Transverse colon (tissue), 4 donors: ENCODE measurements around the gene BICD1. TPM values are rescaled to one million over a fixed set of nuclear protein-coding genes. Genes with fewer than 3 reads are reported as not detected.

Experiments
- DNase-seq: peaks from one replicate; pipeline ENCODE4 v3.0.0-alpha.2; 2019
- H3K27ac ChIP-seq, 4 donors: fragments of 200-600 bp; sonication (generic); 2 replicates each; pipeline ENCODE4 v1.5.1; 2016 to 2018; ENCODE audit warnings: inconsistent platforms in 4 of 4
- H3K27me3 ChIP-seq: fragments of 200-600 bp; sonication (generic); 2 replicates; pipeline ENCODE4 v1.5.1; 2017; ENCODE audit warnings: inconsistent platforms
- H3K36me3 ChIP-seq, 4 donors: fragments of 200-600 bp; sonication (generic); 2 replicates each; pipeline ENCODE4 v1.5.1; 2017 to 2019; ENCODE audit warnings: inconsistent platforms in 4 of 4
- H3K4me1 ChIP-seq, 4 donors: fragments of 200-600 bp; sonication (generic); 2 replicates each; pipeline ENCODE4 v1.5.1; 2017 to 2020; ENCODE audit warnings: inconsistent platforms in 4 of 4
- H3K4me3 ChIP-seq, 4 donors: fragments of 200-600 bp; sonication (generic); 1 replicate in 1 of 4; 2 replicates in 3 of 4; pipeline versions ENCODE4 v1.5.1 to v1.6.1; 2017 to 2019; ENCODE audit warnings: inconsistent platforms in 4 of 4
- H3K9me3 ChIP-seq, 2 donors: fragments of 200-600 bp; sonication (generic); 2 replicates each; pipeline ENCODE4 v1.5.1; 2017 to 2019; ENCODE audit warnings: inconsistent platforms in 2 of 2
- EP300 ChIP-seq: sonication (generic); formaldehyde crosslinking; IDR thresholded peaks from one replicate; pipeline ENCODE4 v1.6.1; 2017; ENCODE audit warnings: antibody characterized with exemption, low read depth
- POLR2A ChIP-seq: fragments of 450-650 bp; IDR thresholded peaks from one replicate; pipeline ENCODE4 v1.6.1; 2016; ENCODE audit warnings: antibody characterized with exemption, mild to moderate bottlenecking, moderate library complexity
- POLR2AphosphoS5 ChIP-seq, 3 donors: sonication (generic); formaldehyde crosslinking; IDR thresholded peaks; one replicate each; pipeline ENCODE4 v1.6.1; 2016; ENCODE audit warnings: antibody characterized with exemption in 3 of 3
- WGBS, 2 donors: methylation state at CpG; one replicate each; pipeline ENCODE4 v1.1.5; 2018; ENCODE audit warnings: low coverage in 1 of 2; 5-methylcytosine and 5-hydroxymethylcytosine counted together
- in situ Hi-C, 4 donors: fragments of 200-750 bp; cut with MboI; loops; one replicate each; pipeline versions ENCODE4 v1.15.0 to v1.15.1; 2017; ENCODE audit warnings: low sequenced_read_pairs in 3 of 4, low pct_ligation_motif_present in 1 of 4, low pct_unique_long_range_greater_than_20kb in 1 of 4
- intact Hi-C: fragments of 100-400 bp; cut with DNase I; formaldehyde crosslinking; loops from one replicate; pipeline ENCODE4 v1.15.1; 2023; ENCODE audit warnings: low total_unique reads
- total RNA-seq, 4 donors: library from RNA; depleted of rRNA; stranded (reverse); fragments of >200 nt; gene quantifications; one replicate each; pipeline ENCODE4 v1.1.0, GENCODE V29; 2016
- TF ChIP-seq, protein P1 (sequence below), 5 experiments: fragments of 200-600 bp in 3 of 5; fragments of 450-650 bp in 2 of 5; sonication (generic) in 3 of 5; IDR thresholded peaks; 1 replicate in 2 of 5; 2 replicates in 3 of 5; pipeline ENCODE4 v1.5.1; 2016 to 2017; ENCODE audit warnings: antibody characterized with exemption in 5 of 5, inconsistent platforms in 3 of 5, mild to moderate bottlenecking in 2 of 5, moderate library complexity in 1 of 5

BICD1 gene
- total RNA-seq, 4 donors from 2014 or later = 0.75 to 27.7 (median 5.2) TPM

GRCh38 chr12:32134101-32134888 is 27.6 kb downstream of the BICD1 start:
- H3K4me3 ChIP-seq = no peak overlapping the region
- H3K27me3 ChIP-seq = no peaks in the 10 kb centered on the region
- 52 to 72% methylated on average over 5 to 8 of the region's 8 CpGs for WGBS, 2 donors
- H3K4me1 ChIP-seq = peaks cover 0 to 13% (median 2%) of the 10 kb centered on the region in 4 donors
- H3K9me3 ChIP-seq = no peaks in the 10 kb centered on the region
- H3K36me3 ChIP-seq = no peaks in the 10 kb centered on the region
- DNase-seq = peak; percentile 14
- intact Hi-C loops = no loop called here
- in situ Hi-C loops = no loop called here
- peak overlapping the region in 1 of 4 donors; percentile 8 for H3K27ac ChIP-seq
- no peak for TF ChIP-seq POLR2A
- TF ChIP-seq, protein P1, sequence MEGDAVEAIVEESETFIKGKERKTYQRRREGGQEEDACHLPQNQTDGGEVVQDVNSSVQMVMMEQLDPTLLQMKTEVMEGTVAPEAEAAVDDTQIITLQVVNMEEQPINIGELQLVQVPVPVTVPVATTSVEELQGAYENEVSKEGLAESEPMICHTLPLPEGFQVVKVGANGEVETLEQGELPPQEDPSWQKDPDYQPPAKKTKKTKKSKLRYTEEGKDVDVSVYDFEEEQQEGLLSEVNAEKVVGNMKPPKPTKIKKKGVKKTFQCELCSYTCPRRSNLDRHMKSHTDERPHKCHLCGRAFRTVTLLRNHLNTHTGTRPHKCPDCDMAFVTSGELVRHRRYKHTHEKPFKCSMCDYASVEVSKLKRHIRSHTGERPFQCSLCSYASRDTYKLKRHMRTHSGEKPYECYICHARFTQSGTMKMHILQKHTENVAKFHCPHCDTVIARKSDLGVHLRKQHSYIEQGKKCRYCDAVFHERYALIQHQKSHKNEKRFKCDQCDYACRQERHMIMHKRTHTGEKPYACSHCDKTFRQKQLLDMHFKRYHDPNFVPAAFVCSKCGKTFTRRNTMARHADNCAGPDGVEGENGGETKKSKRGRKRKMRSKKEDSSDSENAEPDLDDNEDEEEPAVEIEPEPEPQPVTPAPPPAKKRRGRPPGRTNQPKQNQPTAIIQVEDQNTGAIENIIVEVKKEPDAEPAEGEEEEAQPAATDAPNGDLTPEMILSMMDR (IDR thresholded peaks at IDR 0.05) = no peak
- TF ChIP-seq POLR2AphosphoS5 (IDR thresholded peaks at IDR 0.05) = no peak
- no peak for TF ChIP-seq EP300

DNA sequence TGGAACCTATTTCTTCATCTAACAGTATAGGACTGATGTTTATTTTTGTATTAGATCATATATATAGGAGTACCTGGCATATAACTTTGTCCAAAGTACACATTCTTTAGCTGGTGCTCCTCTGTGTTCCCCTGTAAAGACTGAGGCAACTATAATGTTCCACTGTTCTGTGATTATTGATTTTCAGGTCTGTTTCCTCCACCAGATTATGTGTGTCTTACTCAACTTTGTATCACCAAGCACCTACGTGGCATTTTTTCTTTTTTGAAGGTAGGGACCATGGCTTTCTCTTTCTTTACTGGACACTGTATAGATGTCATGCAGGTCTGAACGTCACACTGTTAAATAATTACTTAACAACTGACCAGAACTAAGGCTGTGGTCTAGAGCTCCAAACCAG is 29.3 kb downstream of the BICD1 start:
- no peak for DNase-seq
- TF ChIP-seq, protein P1 (IDR thresholded peaks at IDR 0.05) = no peak
- TF ChIP-seq POLR2AphosphoS5 (IDR thresholded peaks at IDR 0.05) (no peak), POLR2A (no peak), EP300 (no peak)
- Histone ChIP-seq H3K9me3 (no peaks in the 10 kb centered on the region), H3K36me3 (no peaks in the 10 kb centered on the region), H3K27me3 (no peaks in the 10 kb centered on the region), H3K4me1 (peaks cover 0 to 13% (median 2%) of the 10 kb centered on the region in 4 donors), H3K27ac (no peak overlapping the region), H3K4me3 (no peak overlapping the region)
- intact Hi-C loops (no loop called here), in situ Hi-C loops (no loop called here)
- WGBS, 2 donors = 63 to 71% methylated on average over 1 to 2 of the region's 2 CpGs

GRCh38 chr12:32136404-32136803 is 29.8 kb downstream of the BICD1 start:
- no peaks in the 10 kb centered on the region for H3K36me3 ChIP-seq
- in situ Hi-C loops = no loop called here

DNA sequence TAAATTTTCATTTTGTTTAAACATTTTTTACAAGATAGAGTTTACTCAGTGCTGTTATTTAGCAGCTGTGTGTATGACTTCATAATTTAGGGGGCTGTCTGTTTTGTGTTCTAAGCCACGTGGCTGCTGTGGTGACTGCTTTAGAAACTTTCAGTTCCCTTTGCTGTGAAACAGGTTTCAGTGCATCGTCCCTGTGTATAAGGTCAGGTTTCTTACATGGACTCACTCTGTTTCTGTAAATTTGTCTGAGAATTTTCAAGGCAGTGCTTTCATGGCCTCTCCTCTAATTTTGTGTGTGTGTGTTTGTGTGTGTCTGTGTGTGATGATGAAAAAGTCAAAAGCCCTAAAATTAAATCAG is 32.4 kb downstream of the BICD1 start:
- Histone ChIP-seq H3K27me3 (no peaks in the 10 kb centered on the region), H3K9me3 (no peaks in the 10 kb centered on the region), H3K27ac (peak overlapping the region; percentile 37 to 61 (median 53)), H3K4me1 (peaks cover 0 to 11% (median 2%) of the 10 kb centered on the region in 4 donors), H3K4me3 (peak overlapping the region in 1 of 4 donors; percentile 40), H3K36me3 (no peaks in the 10 kb centered on the region)
- DNase-seq = peak; percentile 46
- WGBS, 2 donors = 32 to 44% methylated on average over 2 of the region's 2 CpGs
- TF ChIP-seq, protein P1 (IDR thresholded peaks at IDR 0.05) = no peak
- TF ChIP-seq POLR2A = no peak
- peak in 2 of 3 donors; percentile 31 to 55 for TF ChIP-seq POLR2AphosphoS5 (IDR thresholded peaks at IDR 0.05)
- intact Hi-C loops = no loop called here
- in situ Hi-C loops = no loop called here

More at GRCh38 chr12:32136404-32136803, 29.8 kb downstream of the BICD1 start:
- H3K27me3 ChIP-seq = no peaks in the 10 kb centered on the region
- H3K27ac ChIP-seq = no peak overlapping the region
- H3K9me3 ChIP-seq = no peaks in the 10 kb centered on the region
- H3K4me1 ChIP-seq = peaks cover 0 to 13% (median 2%) of the 10 kb centered on the region in 4 donors
- DNase-seq = no peak
- WGBS, 2 donors = 86 to 100% methylated on average over 1 to 4 of the region's 4 CpGs
- intact Hi-C loops = no loop called here
- H3K4me3 ChIP-seq = no peak overlapping the region
- TF ChIP-seq POLR2AphosphoS5 (IDR thresholded peaks at IDR 0.05) (no peak), EP300 (no peak), POLR2A (no peak)
- TF ChIP-seq, protein P1 (IDR thresholded peaks at IDR 0.05) = no peak
